MG63 (cell line): ENCODE results near the gene CSF3R. TPM values are rescaled to one million over a fixed set of nuclear protein-coding genes. Genes with fewer than 3 reads are reported as not detected.

ENCODE experiments used
- DNase-seq: peaks from one replicate; pipeline ENCODE4 v3.0.0-alpha.2; 2020
- H3K27me3 ChIP-seq: fragments of 250-450 bp; sonication (Bioruptor Pico); 2 replicates; pipeline ENCODE4 v1.5.1; 2020; ENCODE audit warnings: mild to moderate bottlenecking, moderate library complexity
- H3K36me3 ChIP-seq: fragments of 250-450 bp; sonication (Bioruptor Pico); 2 replicates; pipeline ENCODE4 v1.5.1; 2020; ENCODE audit warnings: mild to moderate bottlenecking, moderate library complexity
- H3K4me3 ChIP-seq: fragments of 250-450 bp; sonication (Bioruptor Pico); 2 replicates; pipeline ENCODE4 v1.5.1; 2020; ENCODE audit warnings: mild to moderate bottlenecking, moderate library complexity
- H3K9me3 ChIP-seq: fragments of 250-450 bp; sonication (Bioruptor Pico); 2 replicates; pipeline ENCODE4 v1.5.1; 2020; ENCODE audit warnings: mild to moderate bottlenecking, moderate library complexity
- total RNA-seq: library from RNA; depleted of rRNA; stranded (reverse); fragments of >200 nt; shearing (Covaris generic); gene quantifications from 2 replicates; pipeline ENCODE4 v1.2.3, GENCODE V29; 2014; ENCODE audit warnings: low replicate concordance; rRNA removed

CSF3R gene
- total RNA-seq, 1 experiment from 2014 or later, result not detected

DNA sequence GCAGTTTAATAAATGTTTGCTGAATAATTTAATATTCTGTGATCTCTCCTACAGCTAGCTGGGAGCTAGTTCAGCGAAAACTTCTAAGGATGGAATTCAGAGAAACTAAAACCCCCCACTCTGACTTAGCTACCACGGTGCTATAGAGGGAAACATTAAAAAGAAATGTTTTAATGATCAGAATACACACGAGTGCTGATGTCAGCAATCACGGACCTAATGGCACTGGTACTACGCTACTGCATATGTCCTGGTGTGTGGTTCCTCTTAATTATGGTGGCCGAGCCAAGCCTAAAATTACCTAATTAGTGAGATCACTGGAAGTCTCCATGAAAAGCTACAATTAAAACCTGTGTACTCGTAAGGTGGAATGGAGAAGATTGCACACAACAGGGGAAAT lies 61.1 kb downstream of the CSF3R start:
- Histone ChIP-seq H3K36me3 (peaks cover 15% of the 10 kb centered on the region), H3K27me3 (no peaks in the 10 kb centered on the region), H3K9me3 (no peaks in the 10 kb centered on the region), H3K4me3 (no peak overlapping the region)
- DNase-seq, result no peak

DNA sequence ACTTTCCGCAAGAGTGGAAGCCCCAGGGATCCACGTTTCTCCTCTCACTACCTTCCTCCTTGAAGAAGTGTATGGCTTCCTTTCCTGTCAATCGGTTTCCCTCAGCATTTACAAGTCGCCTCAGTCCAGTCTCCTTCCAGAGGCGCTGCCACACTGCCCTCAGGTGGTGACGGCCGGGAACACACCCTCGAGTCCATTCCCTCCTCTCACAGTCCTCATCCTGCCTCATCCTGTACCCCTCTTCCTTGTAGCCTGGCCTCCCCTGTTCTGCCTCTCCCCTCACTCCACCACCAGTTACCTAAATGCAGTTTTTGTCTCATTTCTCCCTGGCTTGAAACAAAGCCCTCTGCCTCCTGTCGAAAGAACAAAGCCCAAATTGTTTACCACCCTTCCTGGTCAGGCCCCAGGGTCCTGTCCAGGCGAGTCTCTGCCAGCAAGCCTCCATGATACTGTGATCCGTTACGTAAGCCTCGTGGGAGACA lies 61.8 kb downstream of the CSF3R start:
- H3K9me3 ChIP-seq, result no peaks in the 10 kb centered on the region
- DNase-seq, result peak; percentile 70
- H3K4me3 ChIP-seq, result no peak overlapping the region
- peaks cover 15% of the 10 kb centered on the region for H3K36me3 ChIP-seq
- no peaks in the 10 kb centered on the region for H3K27me3 ChIP-seq

DNA sequence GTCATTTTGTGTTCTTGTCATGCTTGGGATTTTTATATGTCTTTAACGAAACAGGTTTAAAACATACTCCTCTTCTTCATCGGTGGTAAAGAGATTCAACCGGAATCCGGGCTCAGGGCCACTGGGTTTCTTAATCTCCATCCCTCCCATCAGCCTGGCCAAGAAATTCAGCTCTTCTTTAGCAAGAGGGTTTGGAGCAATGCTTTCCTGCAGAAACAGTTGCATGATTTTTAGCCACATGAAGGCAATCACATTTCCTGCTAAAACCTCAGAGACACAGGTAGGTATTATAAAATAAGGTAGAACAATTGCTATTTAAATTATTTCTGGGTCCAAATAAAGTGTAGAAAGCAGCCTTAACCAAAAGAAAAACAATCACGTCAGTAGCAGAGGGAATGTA lies 62.3 kb downstream of the CSF3R start:
- DNase-seq, result no peak
- no peaks in the 10 kb centered on the region for H3K27me3 ChIP-seq
- H3K9me3 ChIP-seq, result no peaks in the 10 kb centered on the region
- H3K36me3 ChIP-seq, result peaks cover 15% of the 10 kb centered on the region
- H3K4me3 ChIP-seq, result no peak overlapping the region

DNA sequence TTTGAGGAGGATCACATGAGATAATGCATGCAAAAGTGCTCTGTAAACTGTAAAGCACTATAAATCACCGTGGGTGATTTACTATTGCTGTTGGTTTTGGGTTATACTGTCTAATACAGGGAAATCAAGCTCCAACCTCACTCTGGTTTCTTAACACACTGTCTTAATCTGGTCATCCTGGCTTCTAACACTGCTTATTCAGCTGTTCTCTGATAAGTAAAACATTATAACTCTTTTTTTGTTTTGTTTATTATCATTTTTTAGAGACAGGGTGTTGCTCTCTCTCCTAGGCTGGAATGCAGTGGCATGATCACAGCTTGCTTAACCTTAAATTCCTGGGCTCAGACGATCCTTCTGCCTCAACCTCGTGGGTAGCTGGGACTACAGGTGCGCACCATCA lies 63.1 kb downstream of the CSF3R start:
- Histone ChIP-seq H3K9me3 (no peaks in the 10 kb centered on the region), H3K36me3 (peaks cover 17% of the 10 kb centered on the region), H3K4me3 (no peak overlapping the region), H3K27me3 (no peaks in the 10 kb centered on the region)
- DNase-seq, result no peak

DNA sequence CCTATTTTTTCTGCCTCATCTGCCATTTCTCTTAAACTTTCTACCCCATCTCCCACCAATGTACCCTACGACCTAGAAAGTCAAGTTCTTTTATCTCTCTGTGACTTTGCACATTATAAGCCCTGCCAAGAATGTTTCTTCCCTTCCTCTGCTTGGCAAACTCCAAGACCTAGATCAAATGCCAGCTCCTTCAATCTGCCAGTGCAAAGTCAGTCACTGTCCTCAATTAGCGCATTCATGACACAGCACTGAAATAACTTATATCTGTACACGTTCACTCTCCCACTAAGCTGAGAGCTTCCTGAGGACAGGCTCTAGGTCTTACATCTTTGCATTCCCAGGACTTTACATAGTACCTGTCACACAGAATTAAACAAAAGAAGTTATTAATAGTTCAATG lies 63.6 kb downstream of the CSF3R start:
- Histone ChIP-seq H3K4me3 (no peak overlapping the region), H3K27me3 (no peaks in the 10 kb centered on the region), H3K9me3 (no peaks in the 10 kb centered on the region), H3K36me3 (peaks cover 18% of the 10 kb centered on the region)
- DNase-seq, result no peak

DNA sequence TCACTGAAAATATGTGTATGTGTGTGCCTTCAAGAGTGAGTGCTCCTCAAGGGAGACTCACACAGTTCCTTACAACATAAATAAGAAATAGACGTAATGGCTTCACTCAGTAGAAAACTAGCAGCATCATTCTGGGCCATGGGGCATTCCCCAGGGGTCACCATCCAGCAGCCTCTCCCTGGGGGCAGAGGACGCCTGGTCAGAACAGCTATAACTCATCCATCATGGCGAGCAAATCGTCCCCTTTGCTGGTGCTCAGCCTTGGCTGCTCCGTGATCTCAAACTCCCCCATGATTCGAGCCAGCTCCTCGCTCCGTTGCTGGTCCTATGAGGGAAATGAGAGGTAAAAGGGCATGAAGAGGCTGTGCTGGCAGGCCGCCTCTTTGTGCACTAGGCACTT lies 64.8 kb downstream of the CSF3R start:
- H3K4me3 ChIP-seq, result no peak overlapping the region
- no peaks in the 10 kb centered on the region for H3K9me3 ChIP-seq
- no peaks in the 10 kb centered on the region for H3K27me3 ChIP-seq
- no peak for DNase-seq
- peaks cover 23% of the 10 kb centered on the region for H3K36me3 ChIP-seq

Other genes starting within 250 kb of the CSF3R start
- 0.03 TPM in 1 of 2 replicates, not detected in the other for gene SH3D21, start 176.5 kb downstream of the CSF3R start, total RNA-seq
- 1.9 and 7.0 TPM in 2 replicates for gene EVA1B, start 159.3 kb downstream of the CSF3R start, total RNA-seq
- 10.0 and 13.2 TPM in 2 replicates for gene STK40, start 97.0 kb downstream of the CSF3R start, total RNA-seq
- gene LSM10, start 85.0 kb downstream of the CSF3R start, total RNA-seq, result 32.0 and 53.7 TPM in 2 replicates
- gene OSCP1, start 32.5 kb downstream of the CSF3R start, total RNA-seq, result 5.7 and 10.5 TPM in 2 replicates
- gene MRPS15, start 18.5 kb downstream of the CSF3R start, total RNA-seq, result 104 and 113 TPM in 2 replicates